Measurements from ENCODE around the gene KXD1. TPM values are rescaled to one million over a fixed set of nuclear protein-coding genes. Genes with fewer than 3 reads are reported as not detected.

Gene KXD1
- total RNA-seq, 1 donor from 2014 or later: 131 TPM

DNA sequence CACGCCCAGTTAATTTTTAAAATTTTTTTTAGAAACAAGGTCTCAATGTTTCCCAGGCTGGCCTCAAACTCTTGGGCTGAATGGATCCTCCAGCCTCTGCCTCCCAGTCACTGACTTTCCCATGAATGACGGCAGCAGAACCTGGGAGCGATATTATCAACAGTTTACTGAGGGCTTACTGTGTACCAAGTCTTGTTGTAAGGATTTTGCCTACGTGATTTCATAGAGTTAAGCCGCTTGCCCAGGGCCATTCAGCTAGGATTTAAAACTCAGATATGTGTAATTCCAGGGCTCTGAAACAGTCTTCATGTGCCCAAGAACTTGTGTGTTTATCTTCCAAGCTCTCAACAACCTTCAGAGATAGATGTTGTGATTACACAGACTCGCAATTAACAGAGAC, 6.0 kb upstream of the KXD1 start:
- H3K27me3 ChIP-seq: no peaks in the 10 kb centered on the region
- intact Hi-C loops (cut with DNase I): no loop called here
- no peaks in the 10 kb centered on the region for H3K4me1 ChIP-seq
- H3K9me3 ChIP-seq: no peaks in the 10 kb centered on the region
- no peak for TF ChIP-seq POLR2A (IDR thresholded peaks at IDR 0.05)
- no peak for TF ChIP-seq POLR2AphosphoS5 (IDR thresholded peaks at IDR 0.05; ENCODE audit: insufficient read depth in 1 of 2, low read depth in 1 of 2)
- TF ChIP-seq, protein P1, sequence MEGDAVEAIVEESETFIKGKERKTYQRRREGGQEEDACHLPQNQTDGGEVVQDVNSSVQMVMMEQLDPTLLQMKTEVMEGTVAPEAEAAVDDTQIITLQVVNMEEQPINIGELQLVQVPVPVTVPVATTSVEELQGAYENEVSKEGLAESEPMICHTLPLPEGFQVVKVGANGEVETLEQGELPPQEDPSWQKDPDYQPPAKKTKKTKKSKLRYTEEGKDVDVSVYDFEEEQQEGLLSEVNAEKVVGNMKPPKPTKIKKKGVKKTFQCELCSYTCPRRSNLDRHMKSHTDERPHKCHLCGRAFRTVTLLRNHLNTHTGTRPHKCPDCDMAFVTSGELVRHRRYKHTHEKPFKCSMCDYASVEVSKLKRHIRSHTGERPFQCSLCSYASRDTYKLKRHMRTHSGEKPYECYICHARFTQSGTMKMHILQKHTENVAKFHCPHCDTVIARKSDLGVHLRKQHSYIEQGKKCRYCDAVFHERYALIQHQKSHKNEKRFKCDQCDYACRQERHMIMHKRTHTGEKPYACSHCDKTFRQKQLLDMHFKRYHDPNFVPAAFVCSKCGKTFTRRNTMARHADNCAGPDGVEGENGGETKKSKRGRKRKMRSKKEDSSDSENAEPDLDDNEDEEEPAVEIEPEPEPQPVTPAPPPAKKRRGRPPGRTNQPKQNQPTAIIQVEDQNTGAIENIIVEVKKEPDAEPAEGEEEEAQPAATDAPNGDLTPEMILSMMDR (IDR thresholded peaks at IDR 0.05): no peak
- no peaks in the 10 kb centered on the region for H3K36me3 ChIP-seq
- no peak for DNase-seq (ENCODE audit: extremely low spot score in 2 of 2)
- H3K4me3 ChIP-seq: no peak overlapping the region
- H3K27ac ChIP-seq: no peak overlapping the region

DNA sequence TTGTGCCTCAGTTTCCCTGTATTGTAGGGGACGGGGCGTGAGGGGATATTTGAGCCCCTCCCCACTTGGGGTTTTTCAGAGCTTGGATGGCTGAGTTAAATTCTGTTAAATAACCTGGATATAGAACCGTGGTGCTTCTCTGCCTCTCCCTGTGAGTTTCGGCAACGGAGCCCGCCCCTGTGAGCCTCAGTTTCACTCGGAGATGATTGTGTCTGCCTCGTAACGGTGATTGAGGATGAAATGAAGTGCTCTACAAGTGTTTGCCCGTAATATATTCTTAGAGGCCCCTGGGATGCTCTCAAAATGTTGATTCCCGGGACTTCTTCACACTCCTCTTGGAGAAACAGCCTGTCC, 509 bp downstream of the KXD1 start:
- TF ChIP-seq POLR2A (IDR thresholded peaks at IDR 0.05): no peak
- no peak for TF ChIP-seq POLR2AphosphoS5 (IDR thresholded peaks at IDR 0.05; ENCODE audit: insufficient read depth in 1 of 2, low read depth in 1 of 2)
- TF ChIP-seq, protein P1 (IDR thresholded peaks at IDR 0.05): no peak
- H3K4me1 ChIP-seq: peaks cover 37% of the 10 kb centered on the region
- H3K4me3 ChIP-seq: peak overlapping the region; percentile 88 to 98
- H3K9me3 ChIP-seq: no peaks in the 10 kb centered on the region
- H3K36me3 ChIP-seq: no peaks in the 10 kb centered on the region
- no peaks in the 10 kb centered on the region for H3K27me3 ChIP-seq
- peak overlapping the region; percentile 98 for H3K27ac ChIP-seq
- no peak for DNase-seq (ENCODE audit: extremely low spot score in 2 of 2)
- intact Hi-C loops (cut with DNase I): loop anchor here (5.0 kb wide), 1 partner anchor 36 kb away; the partner anchor contains the start of gene ELL

DNA sequence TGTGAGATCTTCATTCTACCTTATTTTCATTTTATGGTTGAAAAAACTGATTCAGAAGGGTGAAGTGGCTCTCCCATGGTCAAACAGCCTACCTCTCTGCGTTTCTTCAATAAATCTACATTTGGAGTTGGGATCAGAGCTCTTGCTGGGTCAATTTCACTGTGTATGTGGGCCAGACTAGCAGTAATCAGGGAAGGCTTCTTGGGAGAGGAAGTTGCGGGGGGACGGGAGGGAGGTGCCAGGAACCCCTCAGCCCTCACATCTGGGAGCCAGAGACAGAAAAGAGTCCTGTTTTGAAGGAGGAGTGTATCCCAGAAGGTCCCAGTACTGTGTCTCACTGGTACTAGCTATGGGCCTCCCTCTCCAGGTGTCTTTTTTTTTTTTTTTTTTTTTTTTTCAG, 934 bp downstream of the KXD1 start:
- peak overlapping the region; percentile 98 for H3K27ac ChIP-seq
- peaks cover 37% of the 10 kb centered on the region for H3K4me1 ChIP-seq
- intact Hi-C loops (cut with DNase I): loop anchor here (5.0 kb wide), 1 partner anchor 36 kb away; the partner anchor contains the start of gene ELL
- no peaks in the 10 kb centered on the region for H3K9me3 ChIP-seq
- no peaks in the 10 kb centered on the region for H3K36me3 ChIP-seq
- no peak for DNase-seq (ENCODE audit: extremely low spot score in 2 of 2)
- H3K27me3 ChIP-seq: no peaks in the 10 kb centered on the region
- peak overlapping the region; percentile 88 to 98 for H3K4me3 ChIP-seq
- TF ChIP-seq, protein P1 (IDR thresholded peaks at IDR 0.05): no peak
- TF ChIP-seq POLR2AphosphoS5 (IDR thresholded peaks at IDR 0.05; ENCODE audit: insufficient read depth in 1 of 2, low read depth in 1 of 2) (no peak), POLR2A (IDR thresholded peaks at IDR 0.05) (no peak)

DNA sequence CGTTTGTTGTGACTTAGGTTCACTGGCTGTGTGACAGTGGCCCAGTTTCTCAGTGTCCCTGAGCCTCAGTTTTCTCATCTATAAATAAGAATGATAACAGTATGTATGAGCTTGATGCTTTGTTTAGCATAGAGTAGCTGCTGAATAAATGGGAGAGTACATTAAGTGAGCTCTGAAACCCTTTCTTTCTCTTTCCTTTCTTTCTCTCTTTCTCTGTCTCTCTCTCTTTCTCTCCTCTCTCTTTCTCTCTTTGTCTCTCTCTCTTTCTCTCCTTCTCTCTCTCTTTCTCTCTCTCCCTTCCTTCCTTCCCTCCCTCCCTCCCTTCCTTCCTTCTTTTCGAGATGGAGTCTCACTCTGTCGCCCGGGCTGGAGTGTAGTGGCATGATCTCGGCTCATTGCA, 2.0 kb downstream of the KXD1 start:
- Histone ChIP-seq H3K4me1 (peaks cover 37% of the 10 kb centered on the region), H3K27ac (no peak overlapping the region), H3K4me3 (no peak overlapping the region), H3K27me3 (no peaks in the 10 kb centered on the region), H3K36me3 (peaks cover 3 to 9% of the 10 kb centered on the region in 2 donors), H3K9me3 (no peaks in the 10 kb centered on the region)
- TF ChIP-seq, protein P1 (IDR thresholded peaks at IDR 0.05): no peak
- TF ChIP-seq POLR2AphosphoS5 (IDR thresholded peaks at IDR 0.05; ENCODE audit: insufficient read depth in 1 of 2, low read depth in 1 of 2): no peak
- no peak for TF ChIP-seq POLR2A (IDR thresholded peaks at IDR 0.05)
- intact Hi-C loops (cut with DNase I): loop anchor here (5.0 kb wide), 1 partner anchor 37 kb away; the partner anchor contains the start of gene ELL
- no peak for DNase-seq (ENCODE audit: extremely low spot score in 2 of 2)

DNA sequence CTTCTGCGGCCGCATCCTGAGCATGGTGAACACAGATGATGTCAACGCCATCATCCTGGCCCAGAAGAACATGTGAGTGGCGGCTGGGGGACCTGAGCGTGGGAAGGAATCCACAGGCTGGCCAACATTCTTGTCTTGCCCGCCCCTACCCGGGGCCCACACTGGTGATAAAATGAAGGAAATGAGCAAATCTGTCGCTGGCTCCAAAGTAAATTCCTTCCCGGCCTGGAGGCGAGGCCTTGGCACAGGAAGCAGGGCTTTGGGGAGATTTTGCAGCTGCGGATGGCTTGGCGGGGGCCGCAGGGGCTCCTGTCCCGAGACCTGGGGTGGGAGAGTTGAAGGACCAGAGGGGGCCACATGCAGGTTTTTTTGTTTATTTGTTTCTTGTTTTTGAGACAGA, 4.4 kb downstream of the KXD1 start:
- Histone ChIP-seq H3K9me3 (no peaks in the 10 kb centered on the region), H3K27ac (peak overlapping the region; percentile 10), H3K4me3 (no peak overlapping the region), H3K27me3 (no peaks in the 10 kb centered on the region), H3K36me3 (peaks cover 5 to 30% of the 10 kb centered on the region in 2 donors), H3K4me1 (peaks cover 36% of the 10 kb centered on the region)
- TF ChIP-seq, protein P1 (IDR thresholded peaks at IDR 0.05): no peak
- TF ChIP-seq POLR2A (IDR thresholded peaks at IDR 0.05): no peak
- no peak for TF ChIP-seq POLR2AphosphoS5 (IDR thresholded peaks at IDR 0.05; ENCODE audit: insufficient read depth in 1 of 2, low read depth in 1 of 2)
- intact Hi-C loops (cut with DNase I): no loop called here
- DNase-seq (ENCODE audit: extremely low spot score in 2 of 2): no peak

Measured in vagina (tissue), 2 donors.